ENCODE data around the gene LRCH3. TPM values are rescaled to one million over a fixed set of nuclear protein-coding genes. Genes with fewer than 3 reads are reported as not detected.

The LRCH3 gene
- polyA plus RNA-seq, 2 of the 4 experiments (the other 2 are of a cell fraction): 14.2 to 44.6 TPM

GRCh38 chr3:197798863-197799262 is 7.8 kb downstream of the LRCH3 start:
- no peak for FAIRE-seq
- no peak for TF ChIP-seq PHF8 (IDR thresholded peaks at IDR 0.05; ENCODE audit: borderline replicate concordance, low read depth)
- TF ChIP-seq JUN (IDR thresholded peaks at IDR 0.05): no peak
- TF ChIP-seq RARB (CRISPR knock-in tag; IDR thresholded peaks at IDR 0.05): no peak
- TF ChIP-seq CEBPB (IDR thresholded peaks at IDR 0.05): no peak

GRCh38 chr3:197800379-197800778 is 9.3 kb downstream of the LRCH3 start:
- H3K4me1 ChIP-seq: peaks cover 12% of the 10 kb centered on the region
- TF ChIP-seq MAX (IDR thresholded peaks at IDR 0.05) (no peak), CTCF (IDR thresholded peaks at IDR 0.05) (no peak), RAD21 (conservative IDR thresholded peaks at IDR 0.05 in 1 of 2, IDR thresholded peaks at IDR 0.05 in 1 of 2) (no peak), CHD4 (IDR thresholded peaks at IDR 0.05; ENCODE audit: borderline replicate concordance) (no peak), EHF (CRISPR knock-in tag; IDR thresholded peaks at IDR 0.05) (no peak), NFE2L2 (conservative IDR thresholded peaks at IDR 0.05; ENCODE audit: low read length) (no peak), CHD2 (IDR thresholded peaks at IDR 0.05; ENCODE audit: low read length, partially characterized antibody) (no peak), MAZ (IDR thresholded peaks at IDR 0.05; ENCODE audit: borderline replicate concordance, low read depth, low read length) (no peak), HOXB13 (CRISPR knock-in tag; IDR thresholded peaks at IDR 0.05; ENCODE audit: low read depth) (no peak), ZC3H11A (IDR thresholded peaks at IDR 0.05) (no peak), MYC (IDR thresholded peaks at IDR 0.05; ENCODE audit: borderline replicate concordance, low read length) (no peak), ELK1 (IDR thresholded peaks at IDR 0.05; ENCODE audit: low read depth, low read length) (no peak), ZFP36 (IDR thresholded peaks at IDR 0.05; ENCODE audit: borderline replicate concordance, partially characterized antibody) (no peak), HOXA7 (CRISPR knock-in tag; IDR thresholded peaks at IDR 0.05) (no peak), ESRRA (IDR thresholded peaks at IDR 0.05; ENCODE audit: borderline replicate concordance, low read length) (no peak), POLR2A (IDR thresholded peaks at IDR 0.05; ENCODE audit: low read length) (no peak), NR3C1 (IDR thresholded peaks at IDR 0.05) (no peak), POLR2AphosphoS2 (conservative IDR thresholded peaks at IDR 0.05; ENCODE audit: low read length) (no peak)
- DNase-seq (ENCODE audit: low read depth in 1 of 2, low spot score in 1 of 2): no peak
- H3K4me2 ChIP-seq: no peak overlapping the region
- 84% methylated on average over 3 of the region's 3 CpGs for WGBS (ENCODE audit: missing lambda C conversion rate)
- no peak overlapping the region for H3K4me3 ChIP-seq
- no peak for ATAC-seq
- CTCF ChIA-PET: no interaction called here
- no peak overlapping the region for H3K27ac ChIP-seq
- POLR2A ChIA-PET: no interaction called here
- FAIRE-seq: no peak
- H3K9me3 ChIP-seq: no peaks in the 10 kb centered on the region

More at GRCh38 chr3:197798863-197799262, 7.8 kb downstream of the LRCH3 start:
- ATAC-seq (no peak), DNase-seq (ENCODE audit: low read depth in 1 of 2, low spot score in 1 of 2) (no peak)
- ChIA-PET CTCF (interaction anchor here (0.9 kb wide), 1 partner anchor 9 kb away, joined by 3 read pairs; no protein-coding TSS in a partner anchor), POLR2A (no interaction called here)
- Histone ChIP-seq H3K4me3 (no peak overlapping the region), H3K4me1 (peaks cover 26% of the 10 kb centered on the region), H3K4me2 (no peak overlapping the region), H3K27ac (no peak overlapping the region), H3K9me3 (no peaks in the 10 kb centered on the region)
- WGBS (ENCODE audit: missing lambda C conversion rate): 79% methylated on average over 3 of the region's 3 CpGs

All from A549 (cell line).